Measurements from ENCODE around the gene GSTA1.

DNA sequence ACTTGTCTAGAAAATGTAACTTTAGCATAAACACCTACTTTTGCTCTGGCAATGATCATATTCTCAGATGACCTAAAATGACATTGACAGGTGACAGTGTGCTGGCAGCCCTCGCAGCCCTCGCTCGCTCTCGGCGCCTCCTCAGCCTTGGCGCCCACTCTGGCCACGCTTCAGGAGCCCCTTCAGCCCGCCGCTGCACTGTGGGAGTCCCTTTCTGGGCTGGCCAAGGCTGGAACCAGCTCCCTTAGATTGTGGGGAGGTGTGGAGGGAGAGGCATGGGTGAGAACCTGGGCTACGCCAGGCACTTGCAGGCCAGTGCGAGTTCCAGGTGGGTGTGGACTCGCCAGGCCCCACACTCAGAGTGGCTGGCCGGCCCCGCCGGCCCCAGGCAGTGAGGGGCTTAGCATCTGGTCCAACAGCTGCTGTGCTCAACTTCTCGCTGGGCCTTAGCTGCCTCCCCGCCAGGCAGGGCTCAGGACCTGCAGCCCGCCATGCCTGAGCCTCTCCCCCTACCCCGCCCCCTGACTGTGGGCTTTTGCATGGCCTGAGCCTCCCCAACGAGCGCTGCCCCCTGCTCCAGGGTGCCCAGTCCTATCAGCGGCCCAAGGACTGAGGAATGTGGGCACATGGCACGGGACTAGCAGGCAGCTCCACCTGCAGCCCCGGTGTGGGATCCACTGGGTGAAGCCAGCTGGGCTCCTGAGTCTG is 17.2 kb downstream of the GSTA1 start:
- TF ChIP-seq YY1 (IDR thresholded peaks at IDR 0.05; ENCODE audit: insufficient read depth, insufficient read length) (no peak), ZNF274 (IDR thresholded peaks at IDR 0.05; ENCODE audit: low read depth, low read length) (no peak)

Data from NT2/D1 (cell line).